Mesothelial cell of epicardium (in vitro differentiated cells): ENCODE data around the gene BBS1. TPM values are rescaled to one million over a fixed set of nuclear protein-coding genes. Genes with fewer than 3 reads are reported as not detected.
"Not testable (repeated sequence)": the region's sequence is repeated elsewhere in the genome, so short reads cannot be mapped to it uniquely, and the experiment has no call there.

ENCODE experiments used
- DNase-seq, 2 experiments: peaks; one replicate each; pipeline ENCODE4 v3.0.0; 2021; ENCODE audit warnings: low spot score in 2 of 2; ENCODE audit not compliant: unreplicated experiment in 2 of 2
- H3K27ac Mint-ChIP-seq: 2 replicates; pipeline ENCODE4 v1.8.0; 2021; ENCODE audit warnings: mixed read lengths
- H3K27me3 Mint-ChIP-seq: 2 replicates; pipeline ENCODE4 v1.8.0; 2021; ENCODE audit warnings: low read depth, mixed read lengths
- H3K36me3 Mint-ChIP-seq: 2 replicates; pipeline ENCODE4 v1.8.0; 2021; ENCODE audit warnings: mixed read lengths
- H3K4me1 Mint-ChIP-seq: 2 replicates; pipeline ENCODE4 v1.8.0; 2021; ENCODE audit warnings: mixed read lengths
- H3K4me3 Mint-ChIP-seq: 2 replicates; pipeline ENCODE4 v1.8.0; 2021; ENCODE audit warnings: mild to moderate bottlenecking, moderate library complexity, mixed read lengths
- H3K9me3 Mint-ChIP-seq: 2 replicates; pipeline ENCODE4 v1.8.0; 2021; ENCODE audit warnings: mixed read lengths
- total RNA-seq: library from RNA; stranded (reverse); gene quantifications from 3 replicates; pipeline ENCODE4 v1.2.1, GENCODE V29; 2021
- TF ChIP-seq, protein P1 (sequence below): fragments of 200-600 bp; sonication (generic); IDR thresholded peaks from one replicate; pipeline ENCODE4 v1.5.0; 2021; ENCODE audit warnings: antibody characterized with exemption; ENCODE audit not compliant: unreplicated experiment

Gene BBS1
- total RNA-seq: 61.5 to 62.0 TPM (median 61.5 TPM) in 3 replicates

DNA sequence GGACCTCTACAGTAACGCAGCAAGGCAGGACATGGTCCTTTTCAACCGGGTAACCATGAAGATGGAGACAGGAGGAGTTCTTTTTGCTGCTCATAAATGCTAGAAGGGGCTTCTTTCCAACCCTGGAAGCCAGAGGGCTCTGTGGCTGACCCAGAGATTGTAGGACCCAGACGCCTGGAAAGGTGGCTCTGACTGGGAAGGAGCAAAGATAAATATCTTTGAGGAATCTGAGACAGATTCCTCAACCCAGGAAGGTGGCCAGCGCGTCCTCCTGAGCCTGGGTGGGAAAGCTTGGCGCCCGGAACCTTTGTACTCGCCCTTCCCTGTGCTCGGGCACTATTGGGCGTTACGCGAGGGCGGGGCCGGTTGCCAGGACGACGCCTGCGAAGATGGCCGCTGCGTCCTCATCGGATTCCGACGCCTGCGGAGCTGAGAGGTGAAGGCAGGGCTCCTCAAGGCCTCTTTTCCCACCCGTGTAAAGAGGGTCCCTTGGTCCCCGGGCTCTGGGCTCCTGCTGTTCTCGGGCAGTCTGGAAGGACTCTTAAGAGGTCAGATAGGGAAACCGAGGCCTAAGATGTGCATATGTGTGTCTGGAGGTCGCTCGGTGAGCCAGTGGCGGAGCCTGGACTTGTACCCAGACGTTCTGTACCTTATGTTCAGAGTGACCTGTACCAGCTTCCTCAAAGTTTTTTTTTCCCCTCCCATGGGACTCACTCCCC lies at the start of gene BBS1:
BBS1 (plus strand) TSS at position 365 of the 719 bp plus-strand sequence; CDS start at position 390, 25 bp downstream.
- Mint-ChIP-seq H3K4me1 (peaks cover 6% of the 10 kb centered on the region), H3K4me3 (peak within 1 kb of the TSS; percentile 93), H3K27ac (peak within 1 kb of the TSS; percentile 82), H3K36me3 (peaks cover 11% of the 10 kb centered on the region), H3K9me3 (no peaks in the 10 kb centered on the region), H3K27me3 (no peaks in the 10 kb centered on the region)
- TF ChIP-seq, protein P1, sequence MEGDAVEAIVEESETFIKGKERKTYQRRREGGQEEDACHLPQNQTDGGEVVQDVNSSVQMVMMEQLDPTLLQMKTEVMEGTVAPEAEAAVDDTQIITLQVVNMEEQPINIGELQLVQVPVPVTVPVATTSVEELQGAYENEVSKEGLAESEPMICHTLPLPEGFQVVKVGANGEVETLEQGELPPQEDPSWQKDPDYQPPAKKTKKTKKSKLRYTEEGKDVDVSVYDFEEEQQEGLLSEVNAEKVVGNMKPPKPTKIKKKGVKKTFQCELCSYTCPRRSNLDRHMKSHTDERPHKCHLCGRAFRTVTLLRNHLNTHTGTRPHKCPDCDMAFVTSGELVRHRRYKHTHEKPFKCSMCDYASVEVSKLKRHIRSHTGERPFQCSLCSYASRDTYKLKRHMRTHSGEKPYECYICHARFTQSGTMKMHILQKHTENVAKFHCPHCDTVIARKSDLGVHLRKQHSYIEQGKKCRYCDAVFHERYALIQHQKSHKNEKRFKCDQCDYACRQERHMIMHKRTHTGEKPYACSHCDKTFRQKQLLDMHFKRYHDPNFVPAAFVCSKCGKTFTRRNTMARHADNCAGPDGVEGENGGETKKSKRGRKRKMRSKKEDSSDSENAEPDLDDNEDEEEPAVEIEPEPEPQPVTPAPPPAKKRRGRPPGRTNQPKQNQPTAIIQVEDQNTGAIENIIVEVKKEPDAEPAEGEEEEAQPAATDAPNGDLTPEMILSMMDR: no peak
- peak; percentile 79 to 91 for DNase-seq

- H3K27ac Mint-ChIP-seq: no peak overlapping the region
- TF ChIP-seq, protein P1: no peak
- DNase-seq: no peak
- H3K36me3 Mint-ChIP-seq: no peaks in the 10 kb centered on the region
- no peaks in the 10 kb centered on the region for H3K27me3 Mint-ChIP-seq
- no peak overlapping the region for H3K4me3 Mint-ChIP-seq
- H3K4me1 Mint-ChIP-seq: no peaks in the 10 kb centered on the region
- peaks cover 13% of the 10 kb centered on the region for H3K9me3 Mint-ChIP-seq
Measured at GRCh38 chr11:66462010-66462409, 48.4 kb upstream of the BBS1 start.

DNA sequence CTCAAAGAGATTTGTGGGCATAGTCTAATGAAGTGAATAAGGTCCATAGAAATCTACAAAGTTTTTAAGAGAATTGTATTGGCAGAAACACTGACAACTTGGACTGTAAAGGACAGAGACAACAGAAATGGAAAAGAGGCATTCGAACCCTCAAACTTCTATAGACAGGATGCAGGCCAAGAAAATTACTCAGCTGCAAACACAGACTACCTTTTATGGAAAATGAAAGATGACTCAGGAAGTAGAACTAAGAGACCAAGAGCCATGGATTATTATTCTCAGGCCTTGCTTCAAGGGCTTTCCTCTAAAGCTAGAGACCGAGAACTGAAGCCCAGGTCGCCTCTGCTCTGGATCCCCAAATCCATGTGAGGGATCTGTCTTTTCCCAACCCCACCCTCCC lies 47.5 kb upstream of the BBS1 start:
- DNase-seq: no peak
- TF ChIP-seq, protein P1: no peak
- Mint-ChIP-seq H3K36me3 (no peaks in the 10 kb centered on the region), H3K27me3 (no peaks in the 10 kb centered on the region), H3K4me3 (no peak overlapping the region), H3K9me3 (peaks cover 13% of the 10 kb centered on the region), H3K27ac (no peak overlapping the region), H3K4me1 (peaks cover 3% of the 10 kb centered on the region)

- not testable (repeated sequence) for H3K27me3 Mint-ChIP-seq, DNase-seq, H3K4me3 Mint-ChIP-seq, H3K4me1 Mint-ChIP-seq, H3K27ac Mint-ChIP-seq, H3K36me3 Mint-ChIP-seq
- H3K9me3 Mint-ChIP-seq: peaks cover 13% of the 10 kb centered on the region
Measured at GRCh38 chr11:66464116-66464515, 46.3 kb upstream of the BBS1 start.

DNA sequence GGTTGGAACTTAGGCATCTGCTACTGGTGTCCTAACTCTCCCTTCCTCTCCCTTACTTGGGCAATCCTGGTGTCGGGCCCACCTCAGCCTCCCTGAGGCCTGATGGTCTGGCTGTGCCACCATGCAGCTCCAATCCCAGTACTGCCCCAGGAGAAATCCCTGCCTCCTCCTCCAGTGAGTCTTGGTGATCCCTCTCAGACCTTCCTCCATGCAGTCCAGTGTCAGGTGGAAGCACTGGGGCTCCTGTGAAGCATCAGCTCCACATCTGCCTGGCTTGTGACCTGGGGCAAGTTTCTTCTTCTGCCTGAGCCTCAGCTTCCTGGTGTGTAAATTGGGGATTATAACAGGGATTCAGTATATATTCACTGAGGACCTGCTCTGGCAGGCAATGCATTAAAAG lies 45.5 kb upstream of the BBS1 start:
- TF ChIP-seq, protein P1: no peak
- H3K36me3 Mint-ChIP-seq: no peaks in the 10 kb centered on the region
- no peak overlapping the region for H3K4me3 Mint-ChIP-seq
- peak overlapping the region; percentile 59 for H3K27ac Mint-ChIP-seq
- no peaks in the 10 kb centered on the region for H3K27me3 Mint-ChIP-seq
- DNase-seq: no peak
- H3K4me1 Mint-ChIP-seq: peaks cover 6% of the 10 kb centered on the region
- H3K9me3 Mint-ChIP-seq: peaks cover 13% of the 10 kb centered on the region

DNA sequence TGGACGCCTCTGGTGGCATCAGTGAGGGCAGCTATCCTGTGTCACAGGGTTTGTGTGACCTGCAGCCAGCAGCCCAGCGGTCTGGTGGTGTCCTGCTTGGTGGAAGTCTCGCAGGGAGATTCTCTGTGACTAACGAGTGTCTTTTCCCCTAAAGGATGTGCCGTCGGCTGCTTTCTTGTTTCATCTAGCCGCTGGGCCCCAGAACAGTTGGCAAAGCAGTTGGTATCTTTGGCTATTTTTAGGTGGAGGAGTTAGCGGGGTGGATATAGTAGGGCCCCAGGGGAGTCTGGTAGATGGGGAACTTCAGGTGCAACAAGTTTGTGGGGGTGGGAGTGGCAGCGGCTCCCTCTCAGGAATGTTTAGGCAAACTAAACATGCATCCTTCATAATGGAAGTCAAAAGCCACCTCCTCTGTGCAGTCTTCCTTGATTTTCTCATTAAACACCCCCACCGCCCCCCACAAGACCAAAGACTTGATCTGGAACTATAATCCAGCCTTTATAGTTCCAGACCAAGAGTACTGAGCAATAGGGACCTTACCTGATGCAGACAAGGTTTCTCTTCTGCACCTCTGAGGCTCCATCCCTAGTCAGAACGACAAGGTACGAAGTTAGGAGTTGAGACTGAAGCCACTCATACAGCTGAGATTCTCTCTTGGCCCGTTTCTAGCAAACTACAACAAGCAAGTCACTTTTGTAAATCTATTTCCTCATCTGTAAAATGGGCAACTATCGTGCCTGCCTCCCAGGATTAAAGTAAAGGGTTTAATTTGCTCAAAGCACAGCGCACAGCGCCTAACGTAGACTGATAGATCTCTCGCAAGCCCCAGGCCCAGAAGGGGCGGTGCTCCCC lies 44.8 kb upstream of the BBS1 start:
- no peak for DNase-seq
- no peaks in the 10 kb centered on the region for H3K36me3 Mint-ChIP-seq
- no peaks in the 10 kb centered on the region for H3K27me3 Mint-ChIP-seq
- TF ChIP-seq, protein P1: no peak
- peaks cover 13% of the 10 kb centered on the region for H3K9me3 Mint-ChIP-seq
- H3K4me3 Mint-ChIP-seq: peak overlapping the region; percentile 87
- peaks cover 6% of the 10 kb centered on the region for H3K4me1 Mint-ChIP-seq
- peak overlapping the region; percentile 82 for H3K27ac Mint-ChIP-seq
